Central memory CD8-positive, alpha-beta T cell (primary cell): Measurements from ENCODE around the gene EXD2.
"Not testable (repeated sequence)": the region's sequence is repeated elsewhere in the genome, so short reads cannot be mapped to it uniquely, and the experiment has no call there.

Experiments used
- ATAC-seq: fragments of 150-1000 bp; cut with Tn5 transposase; replicated peaks from 2 replicates; pipeline ENCODE4 v1.10.0; 2022; ENCODE audit warnings: mild to moderate bottlenecking, moderate FRiP score, moderate number of reproducible peaks; ENCODE audit not compliant: poor library complexity, severe bottlenecking; ENCODE audit errors: extremely low read depth
- DNase-seq, 2 donors: peaks; one replicate each; pipeline ENCODE4 v3.0.0; 2021; ENCODE audit warnings: low spot score in 2 of 2
- H3K27ac Mint-ChIP-seq: one replicate; pipeline ENCODE4 v1.8.0; 2022; ENCODE audit warnings: low read depth, mild to moderate bottlenecking, moderate library complexity, mixed read lengths
- H3K27me3 Mint-ChIP-seq: one replicate; pipeline ENCODE4 v1.8.0; 2022; ENCODE audit warnings: mixed read lengths
- H3K36me3 Mint-ChIP-seq: one replicate; pipeline ENCODE4 v1.8.0; 2022; ENCODE audit warnings: mild to moderate bottlenecking, moderate library complexity, mixed read lengths; ENCODE audit not compliant: insufficient read depth
- H3K4me1 Mint-ChIP-seq: one replicate; pipeline ENCODE4 v1.8.0; 2022; ENCODE audit warnings: mixed read lengths
- H3K4me3 Mint-ChIP-seq: one replicate; pipeline ENCODE4 v1.8.0; 2022; ENCODE audit warnings: mild to moderate bottlenecking, moderate library complexity, mixed read lengths
- H3K9me3 Mint-ChIP-seq: one replicate; pipeline ENCODE4 v1.8.0; 2022; ENCODE audit warnings: mixed read lengths

Gene EXD2

GRCh38 chr14:69290881-69291280 is 99.6 kb downstream of the EXD2 start:
- not testable (repeated sequence) for H3K27me3 Mint-ChIP-seq, DNase-seq, H3K4me3 Mint-ChIP-seq, H3K36me3 Mint-ChIP-seq, H3K9me3 Mint-ChIP-seq, H3K27ac Mint-ChIP-seq, H3K4me1 Mint-ChIP-seq, ATAC-seq

- Mint-ChIP-seq H3K4me3 (no peak overlapping the region), H3K36me3 (no peaks in the 10 kb centered on the region), H3K4me1 (no peaks in the 10 kb centered on the region), H3K27ac (no peak overlapping the region), H3K9me3 (no peaks in the 10 kb centered on the region), H3K27me3 (no peaks in the 10 kb centered on the region)
- DNase-seq: no peak
- no peak for ATAC-seq
These were observed 100.1 kb downstream of the EXD2 start for GRCh38 chr14:69291396-69291795.

DNA sequence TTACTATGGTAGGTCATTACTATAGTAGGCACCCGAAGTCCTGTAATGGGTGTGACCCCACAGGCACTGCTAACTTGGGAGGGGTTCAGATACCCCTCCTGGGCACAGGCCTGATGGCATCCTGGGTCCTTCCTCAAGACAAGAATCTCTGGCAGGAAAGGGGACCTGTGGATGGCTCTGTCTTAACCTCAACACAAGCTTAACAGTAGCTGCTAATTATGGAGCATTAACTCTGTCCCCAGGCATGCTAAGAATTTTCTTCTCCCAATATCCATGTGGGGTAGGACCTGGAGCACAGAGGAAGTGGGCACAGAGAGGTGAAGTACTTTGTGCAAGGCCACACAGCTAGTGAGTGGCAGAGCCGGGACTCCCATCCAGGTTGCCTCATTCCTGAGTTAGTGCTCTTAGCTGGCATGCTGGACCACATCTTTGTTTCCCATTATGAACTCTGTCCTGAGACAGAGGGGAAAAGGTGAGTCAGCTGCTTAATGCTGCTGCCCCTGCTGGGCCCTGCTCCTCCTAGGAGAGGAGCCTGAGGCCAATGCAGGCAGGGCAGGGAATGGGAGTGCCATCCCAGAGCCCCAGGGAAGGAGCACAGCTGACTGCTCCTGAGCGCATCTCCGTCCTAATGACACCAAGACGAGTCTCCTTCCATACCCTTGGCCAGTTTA is 100.7 kb downstream of the EXD2 start:
- H3K4me3 Mint-ChIP-seq: no peak overlapping the region
- no peaks in the 10 kb centered on the region for H3K9me3 Mint-ChIP-seq
- DNase-seq (no peak), ATAC-seq (no peak)
- H3K27ac Mint-ChIP-seq: no peak overlapping the region
- no peaks in the 10 kb centered on the region for H3K4me1 Mint-ChIP-seq
- peaks cover 2% of the 10 kb centered on the region for H3K27me3 Mint-ChIP-seq
- H3K36me3 Mint-ChIP-seq: no peaks in the 10 kb centered on the region
